ENCODE measurements around the gene CDK4.

DNA sequence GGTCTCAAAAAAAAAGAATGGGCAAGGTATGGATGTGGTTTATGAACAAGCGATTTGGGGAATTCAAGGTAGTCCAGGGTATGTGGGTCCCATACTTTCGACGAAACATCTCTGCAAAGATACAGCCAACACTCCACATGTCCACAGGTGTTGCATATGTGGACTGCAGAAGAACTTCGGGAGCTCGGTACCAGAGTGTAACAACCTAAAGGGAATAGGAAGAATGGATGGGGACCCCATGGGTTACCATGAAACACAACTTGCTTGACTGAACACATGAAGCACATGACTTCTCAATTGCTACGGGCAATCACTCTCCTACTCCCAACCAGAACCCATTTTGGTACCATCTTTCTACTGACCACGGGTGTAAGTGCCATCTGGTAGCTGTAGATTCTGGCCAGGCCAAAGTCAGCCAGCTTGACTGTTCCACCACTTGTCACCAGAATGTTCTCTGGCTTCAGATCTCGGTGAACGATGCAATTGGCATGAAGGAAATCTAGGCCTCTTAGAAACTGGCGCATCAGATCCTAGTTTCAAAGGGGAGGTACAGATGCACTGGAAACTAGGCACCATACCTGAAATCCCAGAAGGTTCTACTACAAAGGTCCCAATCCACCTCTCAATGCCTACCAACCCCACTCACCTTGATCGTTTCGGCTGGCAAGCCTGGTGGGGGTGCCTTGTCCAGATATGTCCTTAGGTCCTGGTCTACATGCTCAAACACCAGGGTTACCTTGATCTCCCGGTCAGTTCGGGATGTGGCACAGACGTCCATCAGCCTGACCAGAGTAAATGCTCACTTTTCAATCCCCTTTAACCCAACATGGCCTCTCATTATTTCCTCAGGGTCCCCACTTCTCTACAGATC lies 1.3 kb downstream of the CDK4 start:
- no peak; the same call in 1 of the 2 replicates for TF ChIP-seq POLR2AphosphoS5 (IDR thresholded peaks at IDR 0.05; ENCODE audit: low read depth)
- TF ChIP-seq, protein P1, sequence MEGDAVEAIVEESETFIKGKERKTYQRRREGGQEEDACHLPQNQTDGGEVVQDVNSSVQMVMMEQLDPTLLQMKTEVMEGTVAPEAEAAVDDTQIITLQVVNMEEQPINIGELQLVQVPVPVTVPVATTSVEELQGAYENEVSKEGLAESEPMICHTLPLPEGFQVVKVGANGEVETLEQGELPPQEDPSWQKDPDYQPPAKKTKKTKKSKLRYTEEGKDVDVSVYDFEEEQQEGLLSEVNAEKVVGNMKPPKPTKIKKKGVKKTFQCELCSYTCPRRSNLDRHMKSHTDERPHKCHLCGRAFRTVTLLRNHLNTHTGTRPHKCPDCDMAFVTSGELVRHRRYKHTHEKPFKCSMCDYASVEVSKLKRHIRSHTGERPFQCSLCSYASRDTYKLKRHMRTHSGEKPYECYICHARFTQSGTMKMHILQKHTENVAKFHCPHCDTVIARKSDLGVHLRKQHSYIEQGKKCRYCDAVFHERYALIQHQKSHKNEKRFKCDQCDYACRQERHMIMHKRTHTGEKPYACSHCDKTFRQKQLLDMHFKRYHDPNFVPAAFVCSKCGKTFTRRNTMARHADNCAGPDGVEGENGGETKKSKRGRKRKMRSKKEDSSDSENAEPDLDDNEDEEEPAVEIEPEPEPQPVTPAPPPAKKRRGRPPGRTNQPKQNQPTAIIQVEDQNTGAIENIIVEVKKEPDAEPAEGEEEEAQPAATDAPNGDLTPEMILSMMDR (IDR thresholded peaks at IDR 0.05; ENCODE audit: insufficient read depth, low read length), result no peak

All from HL-60 (cell line).